Measurements from ENCODE around the gene SHF. TPM values are rescaled to one million over a fixed set of nuclear protein-coding genes. Genes with fewer than 3 reads are reported as not detected.
A peak's percentile ranks its signal among the peaks of the same experiment; 100 is the strongest.

Gene SHF
- total RNA-seq, 1 donor: 3.3 TPM

DNA sequence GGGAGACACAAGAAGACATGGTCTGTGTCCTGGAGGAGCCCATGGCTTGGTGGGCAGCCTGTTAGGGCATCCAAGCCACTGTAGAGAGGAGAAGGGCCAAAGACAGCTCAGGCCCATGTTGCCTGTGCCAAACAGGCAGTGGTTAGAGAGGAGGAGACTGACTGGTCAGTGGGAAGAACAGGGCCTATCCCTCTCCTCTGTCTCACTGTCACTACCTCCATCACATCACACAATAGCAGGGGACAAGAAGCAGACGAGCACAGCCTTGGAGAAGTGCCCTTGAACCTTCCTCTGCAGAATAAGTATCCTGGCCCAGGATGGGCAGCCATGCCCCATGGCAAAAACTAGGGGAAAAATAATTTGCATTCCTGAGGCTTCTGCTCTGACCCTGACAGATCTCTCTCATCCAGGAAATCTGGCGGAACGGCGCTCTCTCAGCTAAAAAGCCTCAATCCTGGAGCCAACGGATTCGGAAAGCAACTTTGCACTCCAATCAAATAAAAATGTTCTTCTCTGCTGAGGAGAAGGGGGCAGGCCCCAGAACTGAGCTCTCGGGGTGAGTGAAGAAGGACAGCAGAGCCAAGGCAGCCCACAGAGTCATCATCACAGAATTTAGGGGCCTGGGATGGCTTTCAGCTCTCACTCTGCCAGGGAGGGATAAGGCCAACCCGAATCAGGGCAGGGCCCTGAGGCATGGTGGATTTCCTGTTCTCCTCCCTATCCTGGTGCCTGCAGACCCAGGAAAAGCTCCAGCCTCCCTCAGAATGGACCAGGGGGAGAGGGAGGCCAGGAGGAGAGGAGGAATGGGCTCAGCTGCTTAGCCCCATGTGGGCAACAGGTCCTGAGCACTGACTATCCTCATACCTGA, 1.6 kb downstream of the SHF start:
- Histone ChIP-seq H3K4me3 (ENCODE audit: insufficient read depth, low read length) (no peak overlapping the region), H4K20me1 (ENCODE audit: insufficient read depth, low read length) (no peaks in the 10 kb centered on the region), H3K4me1 (ENCODE audit: insufficient read depth, low read length) (peaks cover 16% of the 10 kb centered on the region), H2AFZ (ENCODE audit: low read length) (peak overlapping the region; percentile 56), H3K9me3 (ENCODE audit: low read depth, low read length) (no peaks in the 10 kb centered on the region), H3K27me3 (ENCODE audit: insufficient read depth, low read length) (peaks cover 34% of the 10 kb centered on the region), H3K36me3 (ENCODE audit: insufficient read depth, low read length) (no peaks in the 10 kb centered on the region), H3K79me2 (ENCODE audit: insufficient read depth, low read length) (no peaks in the 10 kb centered on the region), H3K27ac (ENCODE audit: low read depth, low read length) (no peak overlapping the region), H3K4me2 (ENCODE audit: insufficient read depth, low read length) (peak overlapping the region; percentile 32)
- TF ChIP-seq CTCF (IDR thresholded peaks at IDR 0.05; ENCODE audit: extremely low read depth, low read depth, low read length): no peak
- peak; percentile 86 for DNase-seq (ENCODE audit: insufficient read length, low spot score, missing footprints)

GRCh38 chr15:45185069-45185779, 2.5 kb downstream of the SHF start:
- no peak for TF ChIP-seq CTCF (IDR thresholded peaks at IDR 0.05; ENCODE audit: extremely low read depth, low read depth, low read length)
- Histone ChIP-seq H3K27me3 (ENCODE audit: insufficient read depth, low read length) (peaks cover 25% of the 10 kb centered on the region), H2AFZ (ENCODE audit: low read length) (no peak overlapping the region), H3K27ac (ENCODE audit: low read depth, low read length) (no peak overlapping the region), H3K9me3 (ENCODE audit: low read depth, low read length) (no peaks in the 10 kb centered on the region), H3K4me1 (ENCODE audit: insufficient read depth, low read length) (peaks cover 16% of the 10 kb centered on the region), H3K79me2 (ENCODE audit: insufficient read depth, low read length) (no peaks in the 10 kb centered on the region), H3K36me3 (ENCODE audit: insufficient read depth, low read length) (no peaks in the 10 kb centered on the region), H3K4me2 (ENCODE audit: insufficient read depth, low read length) (no peak overlapping the region), H3K4me3 (ENCODE audit: insufficient read depth, low read length) (no peak overlapping the region), H4K20me1 (ENCODE audit: insufficient read depth, low read length) (no peaks in the 10 kb centered on the region)
- peak; percentile 66 for DNase-seq (ENCODE audit: insufficient read length, low spot score, missing footprints)

- H3K4me2 ChIP-seq (ENCODE audit: insufficient read depth, low read length): no peak overlapping the region
- H3K27me3 ChIP-seq (ENCODE audit: insufficient read depth, low read length): peaks cover 18% of the 10 kb centered on the region
- no peak overlapping the region for H3K4me3 ChIP-seq (ENCODE audit: insufficient read depth, low read length)
- peaks cover 16% of the 10 kb centered on the region for H3K4me1 ChIP-seq (ENCODE audit: insufficient read depth, low read length)
- no peak overlapping the region for H3K27ac ChIP-seq (ENCODE audit: low read depth, low read length)
- H4K20me1 ChIP-seq (ENCODE audit: insufficient read depth, low read length): peaks cover 2% of the 10 kb centered on the region
- peak; percentile 57 for DNase-seq (ENCODE audit: insufficient read length, low spot score, missing footprints)
- no peaks in the 10 kb centered on the region for H3K36me3 ChIP-seq (ENCODE audit: insufficient read depth, low read length)
- no peak for TF ChIP-seq CTCF (IDR thresholded peaks at IDR 0.05; ENCODE audit: extremely low read depth, low read depth, low read length)
- no peaks in the 10 kb centered on the region for H3K9me3 ChIP-seq (ENCODE audit: low read depth, low read length)
- H3K79me2 ChIP-seq (ENCODE audit: insufficient read depth, low read length): no peaks in the 10 kb centered on the region
- H2AFZ ChIP-seq (ENCODE audit: low read length): no peak overlapping the region
Observed at GRCh38 chr15:45184562-45185041, 3.2 kb downstream of the SHF start.

GRCh38 chr15:45183511-45183910, 4.3 kb downstream of the SHF start:
- H3K4me1 ChIP-seq (ENCODE audit: insufficient read depth, low read length): peaks cover 14% of the 10 kb centered on the region
- H3K27ac ChIP-seq (ENCODE audit: low read depth, low read length): no peak overlapping the region
- H3K4me2 ChIP-seq (ENCODE audit: insufficient read depth, low read length): no peak overlapping the region
- TF ChIP-seq CTCF (IDR thresholded peaks at IDR 0.05; ENCODE audit: extremely low read depth, low read depth, low read length): no peak
- H2AFZ ChIP-seq (ENCODE audit: low read length): no peak overlapping the region
- peaks cover 2% of the 10 kb centered on the region for H4K20me1 ChIP-seq (ENCODE audit: insufficient read depth, low read length)
- no peaks in the 10 kb centered on the region for H3K79me2 ChIP-seq (ENCODE audit: insufficient read depth, low read length)
- no peaks in the 10 kb centered on the region for H3K9me3 ChIP-seq (ENCODE audit: low read depth, low read length)
- no peaks in the 10 kb centered on the region for H3K36me3 ChIP-seq (ENCODE audit: insufficient read depth, low read length)
- peak; percentile 19 for DNase-seq (ENCODE audit: insufficient read length, low spot score, missing footprints)
- H3K27me3 ChIP-seq (ENCODE audit: insufficient read depth, low read length): peaks cover 12% of the 10 kb centered on the region
- H3K4me3 ChIP-seq (ENCODE audit: insufficient read depth, low read length): no peak overlapping the region

All from osteoblast (primary cell).